ENCODE measurements around the gene MEIOSIN. TPM values are rescaled to one million over a fixed set of nuclear protein-coding genes. Genes with fewer than 3 reads are reported as not detected.

The MEIOSIN gene
- total and polyA plus RNA-seq, 2 of the 13 experiments (the other 11 are each of a cell fraction or from before 2014, with no cell fraction given) = not detected

DNA sequence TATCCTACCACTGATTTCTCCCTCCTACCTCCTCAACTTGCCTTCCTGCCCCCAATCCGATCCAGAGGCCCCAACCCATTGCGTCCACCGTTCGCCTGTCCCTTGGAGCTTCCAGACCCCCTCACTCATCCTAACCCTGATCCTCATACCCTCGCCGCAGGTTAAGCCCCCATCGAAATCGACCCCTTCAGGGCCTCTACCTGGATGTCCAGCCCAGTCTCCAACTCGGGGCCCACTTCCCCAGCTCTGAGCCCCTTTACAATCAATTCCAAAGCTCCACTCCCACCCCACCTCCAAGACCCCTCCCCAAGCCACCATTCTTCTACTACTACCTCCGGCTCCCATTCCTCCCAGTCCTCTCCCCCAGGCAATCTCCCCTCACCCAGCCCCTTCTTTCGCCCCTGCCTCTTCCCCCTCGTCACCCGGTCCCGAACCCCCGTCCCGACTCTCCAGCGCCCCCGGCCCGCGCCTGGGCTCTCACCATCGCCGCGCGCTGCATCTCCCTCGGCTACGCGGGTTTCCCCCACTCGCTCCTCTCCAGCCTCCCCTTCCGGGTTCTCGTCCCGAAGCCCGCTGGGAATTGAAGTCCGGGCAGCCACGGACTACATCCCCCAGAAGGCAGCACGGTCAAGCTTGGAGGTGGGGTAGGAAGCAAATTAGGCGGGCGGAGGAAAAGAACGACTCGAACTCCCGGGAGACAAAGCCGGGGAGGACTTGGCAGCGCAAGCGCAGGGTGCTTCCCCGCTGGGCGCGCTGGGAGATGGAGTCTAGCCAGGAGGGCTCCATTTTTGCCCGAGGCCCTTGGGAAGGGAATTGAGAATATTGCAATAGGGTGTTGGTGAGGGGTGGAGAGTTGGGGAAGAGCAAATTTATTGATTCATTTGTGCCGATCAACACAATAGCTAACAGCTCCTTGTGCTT, 2.6 kb upstream of the MEIOSIN start, which contains the start of gene FBXO46 (continued):
- TF ChIP-seq, protein P1, sequence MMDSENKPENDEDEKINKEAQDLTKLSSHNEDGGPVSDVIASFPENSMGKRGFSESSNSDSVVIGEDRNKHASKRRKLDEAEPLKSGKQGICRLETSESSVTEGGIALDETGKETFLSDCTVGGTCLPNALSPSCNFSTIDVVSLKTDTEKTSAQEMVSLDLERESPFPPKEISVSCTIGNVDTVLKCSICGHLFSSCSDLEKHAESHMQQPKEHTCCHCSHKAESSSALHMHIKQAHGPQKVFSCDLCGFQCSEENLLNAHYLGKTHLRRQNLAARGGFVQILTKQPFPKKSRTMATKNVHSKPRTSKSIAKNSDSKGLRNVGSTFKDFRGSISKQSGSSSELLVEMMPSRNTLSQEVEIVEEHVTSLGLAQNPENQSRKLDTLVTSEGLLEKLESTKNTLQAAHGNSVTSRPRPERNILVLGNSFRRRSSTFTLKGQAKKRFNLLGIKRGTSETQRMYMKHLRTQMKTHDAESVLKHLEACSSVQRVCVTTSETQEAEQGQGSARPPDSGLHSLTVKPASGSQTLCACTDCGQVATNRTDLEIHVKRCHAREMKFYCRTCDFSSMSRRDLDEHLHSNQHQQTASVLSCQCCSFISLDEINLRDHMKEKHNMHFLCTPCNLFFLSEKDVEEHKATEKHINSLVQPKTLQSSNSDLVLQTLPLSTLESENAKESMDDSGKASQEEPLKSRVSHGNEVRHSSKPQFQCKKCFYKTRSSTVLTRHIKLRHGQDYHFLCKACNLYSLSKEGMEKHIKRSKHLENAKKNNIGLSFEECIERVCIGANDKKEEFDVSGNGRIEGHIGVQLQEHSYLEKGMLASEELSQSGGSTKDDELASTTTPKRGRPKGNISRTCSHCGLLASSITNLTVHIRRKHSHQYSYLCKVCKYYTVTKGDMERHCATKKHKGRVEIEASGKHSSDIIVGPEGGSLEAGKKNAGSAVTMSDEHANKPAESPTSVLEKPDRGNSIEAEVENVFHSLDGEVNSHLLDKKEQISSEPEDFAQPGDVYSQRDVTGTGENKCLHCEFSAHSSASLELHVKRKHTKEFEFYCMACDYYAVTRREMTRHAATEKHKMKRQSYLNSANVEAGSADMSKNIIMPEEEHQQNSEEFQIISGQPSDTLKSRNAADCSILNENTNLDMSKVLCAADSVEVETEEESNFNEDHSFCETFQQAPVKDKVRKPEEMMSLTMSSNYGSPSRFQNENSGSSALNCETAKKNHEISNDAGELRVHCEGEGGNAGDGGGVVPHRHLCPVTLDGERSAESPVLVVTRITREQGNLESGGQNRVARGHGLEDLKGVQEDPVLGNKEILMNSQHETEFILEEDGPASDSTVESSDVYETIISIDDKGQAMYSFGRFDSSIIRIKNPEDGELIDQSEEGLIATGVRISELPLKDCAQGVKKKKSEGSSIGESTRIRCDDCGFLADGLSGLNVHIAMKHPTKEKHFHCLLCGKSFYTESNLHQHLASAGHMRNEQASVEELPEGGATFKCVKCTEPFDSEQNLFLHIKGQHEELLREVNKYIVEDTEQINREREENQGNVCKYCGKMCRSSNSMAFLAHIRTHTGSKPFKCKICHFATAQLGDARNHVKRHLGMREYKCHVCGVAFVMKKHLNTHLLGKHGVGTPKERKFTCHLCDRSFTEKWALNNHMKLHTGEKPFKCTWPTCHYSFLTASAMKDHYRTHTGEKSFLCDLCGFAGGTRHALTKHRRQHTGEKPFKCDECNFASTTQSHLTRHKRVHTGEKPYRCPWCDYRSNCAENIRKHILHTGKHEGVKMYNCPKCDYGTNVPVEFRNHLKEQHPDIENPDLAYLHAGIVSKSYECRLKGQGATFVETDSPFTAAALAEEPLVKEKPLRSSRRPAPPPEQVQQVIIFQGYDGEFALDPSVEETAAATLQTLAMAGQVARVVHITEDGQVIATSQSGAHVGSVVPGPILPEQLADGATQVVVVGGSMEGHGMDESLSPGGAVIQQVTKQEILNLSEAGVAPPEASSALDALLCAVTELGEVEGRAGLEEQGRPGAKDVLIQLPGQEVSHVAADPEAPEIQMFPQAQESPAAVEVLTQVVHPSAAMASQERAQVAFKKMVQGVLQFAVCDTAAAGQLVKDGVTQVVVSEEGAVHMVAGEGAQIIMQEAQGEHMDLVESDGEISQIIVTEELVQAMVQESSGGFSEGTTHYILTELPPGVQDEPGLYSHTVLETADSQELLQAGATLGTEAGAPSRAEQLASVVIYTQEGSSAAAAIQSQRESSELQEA (CRISPR knock-in tag; IDR thresholded peaks at IDR 0.05; ENCODE audit: not compliant biosample characterization) = no peak
- TF ChIP-seq ZNF713 (CRISPR knock-in tag; IDR thresholded peaks at IDR 0.05) (no peak), MAFG (CRISPR knock-in tag; IDR thresholded peaks at IDR 0.05) (no peak), AKNA (CRISPR knock-in tag; IDR thresholded peaks at IDR 0.05; ENCODE audit: borderline replicate concordance) (no peak), ZFP62 (CRISPR knock-in tag; IDR thresholded peaks at IDR 0.05) (no peak)
- TF ChIP-seq, protein P2, sequence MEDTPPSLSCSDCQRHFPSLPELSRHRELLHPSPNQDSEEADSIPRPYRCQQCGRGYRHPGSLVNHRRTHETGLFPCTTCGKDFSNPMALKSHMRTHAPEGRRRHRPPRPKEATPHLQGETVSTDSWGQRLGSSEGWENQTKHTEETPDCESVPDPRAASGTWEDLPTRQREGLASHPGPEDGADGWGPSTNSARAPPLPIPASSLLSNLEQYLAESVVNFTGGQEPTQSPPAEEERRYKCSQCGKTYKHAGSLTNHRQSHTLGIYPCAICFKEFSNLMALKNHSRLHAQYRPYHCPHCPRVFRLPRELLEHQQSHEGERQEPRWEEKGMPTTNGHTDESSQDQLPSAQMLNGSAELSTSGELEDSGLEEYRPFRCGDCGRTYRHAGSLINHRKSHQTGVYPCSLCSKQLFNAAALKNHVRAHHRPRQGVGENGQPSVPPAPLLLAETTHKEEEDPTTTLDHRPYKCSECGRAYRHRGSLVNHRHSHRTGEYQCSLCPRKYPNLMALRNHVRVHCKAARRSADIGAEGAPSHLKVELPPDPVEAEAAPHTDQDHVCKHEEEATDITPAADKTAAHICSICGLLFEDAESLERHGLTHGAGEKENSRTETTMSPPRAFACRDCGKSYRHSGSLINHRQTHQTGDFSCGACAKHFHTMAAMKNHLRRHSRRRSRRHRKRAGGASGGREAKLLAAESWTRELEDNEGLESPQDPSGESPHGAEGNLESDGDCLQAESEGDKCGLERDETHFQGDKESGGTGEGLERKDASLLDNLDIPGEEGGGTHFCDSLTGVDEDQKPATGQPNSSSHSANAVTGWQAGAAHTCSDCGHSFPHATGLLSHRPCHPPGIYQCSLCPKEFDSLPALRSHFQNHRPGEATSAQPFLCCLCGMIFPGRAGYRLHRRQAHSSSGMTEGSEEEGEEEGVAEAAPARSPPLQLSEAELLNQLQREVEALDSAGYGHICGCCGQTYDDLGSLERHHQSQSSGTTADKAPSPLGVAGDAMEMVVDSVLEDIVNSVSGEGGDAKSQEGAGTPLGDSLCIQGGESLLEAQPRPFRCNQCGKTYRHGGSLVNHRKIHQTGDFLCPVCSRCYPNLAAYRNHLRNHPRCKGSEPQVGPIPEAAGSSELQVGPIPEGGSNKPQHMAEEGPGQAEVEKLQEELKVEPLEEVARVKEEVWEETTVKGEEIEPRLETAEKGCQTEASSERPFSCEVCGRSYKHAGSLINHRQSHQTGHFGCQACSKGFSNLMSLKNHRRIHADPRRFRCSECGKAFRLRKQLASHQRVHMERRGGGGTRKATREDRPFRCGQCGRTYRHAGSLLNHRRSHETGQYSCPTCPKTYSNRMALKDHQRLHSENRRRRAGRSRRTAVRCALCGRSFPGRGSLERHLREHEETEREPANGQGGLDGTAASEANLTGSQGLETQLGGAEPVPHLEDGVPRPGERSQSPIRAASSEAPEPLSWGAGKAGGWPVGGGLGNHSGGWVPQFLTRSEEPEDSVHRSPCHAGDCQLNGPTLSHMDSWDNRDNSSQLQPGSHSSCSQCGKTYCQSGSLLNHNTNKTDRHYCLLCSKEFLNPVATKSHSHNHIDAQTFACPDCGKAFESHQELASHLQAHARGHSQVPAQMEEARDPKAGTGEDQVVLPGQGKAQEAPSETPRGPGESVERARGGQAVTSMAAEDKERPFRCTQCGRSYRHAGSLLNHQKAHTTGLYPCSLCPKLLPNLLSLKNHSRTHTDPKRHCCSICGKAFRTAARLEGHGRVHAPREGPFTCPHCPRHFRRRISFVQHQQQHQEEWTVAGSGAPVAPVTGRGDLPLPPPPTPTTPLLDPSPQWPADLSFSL (CRISPR knock-in tag; IDR thresholded peaks at IDR 0.05) = no peak

All from HepG2 (cell line).